Gastroesophageal sphincter (tissue), 3 donors: ENCODE results near the gene FBXO31.

Experiments
- POLR2A ChIP-seq, 2 donors: fragments of 450-650 bp; IDR thresholded peaks; one replicate each; pipeline ENCODE4 v1.6.1; 2017; ENCODE audit warnings: antibody characterized with exemption in 2 of 2, mild to moderate bottlenecking in 2 of 2, moderate library complexity in 1 of 2
- TF ChIP-seq, protein P1 (sequence below), 4 experiments: fragments of 200-600 bp in 2 of 4; fragments of 450-650 bp in 2 of 4; sonication (generic) in 1 of 4; IDR thresholded peaks; one replicate each; pipeline ENCODE4 v1.5.1; 2017 to 2019; ENCODE audit warnings: antibody characterized with exemption in 4 of 4, mild to moderate bottlenecking in 2 of 4, moderate library complexity in 2 of 4

DNA sequence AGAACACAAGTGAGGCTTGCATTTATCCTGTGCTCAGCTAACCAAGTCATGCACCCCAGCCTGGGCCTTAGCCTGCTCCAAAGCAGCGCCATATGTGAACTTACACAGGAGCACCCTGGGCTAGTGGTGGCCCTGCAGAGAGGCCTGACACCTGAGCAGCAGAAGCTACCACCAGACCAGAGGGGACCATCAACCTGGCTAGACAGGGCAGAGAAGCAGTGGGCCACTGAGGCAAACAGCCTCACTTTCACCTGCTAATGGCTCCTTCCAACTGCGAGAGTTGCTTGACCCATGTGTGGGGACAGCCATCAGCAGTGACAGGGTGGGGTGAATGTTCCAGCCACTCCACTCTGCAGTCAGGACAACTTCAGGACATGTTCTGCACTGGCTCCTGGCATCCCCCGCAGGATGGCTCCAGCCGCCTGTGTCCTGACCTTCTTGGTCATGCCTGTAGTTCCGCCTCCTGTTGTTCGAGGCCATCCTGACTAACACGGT lies 63.5 kb downstream of the FBXO31 start:
- TF ChIP-seq, protein P1, sequence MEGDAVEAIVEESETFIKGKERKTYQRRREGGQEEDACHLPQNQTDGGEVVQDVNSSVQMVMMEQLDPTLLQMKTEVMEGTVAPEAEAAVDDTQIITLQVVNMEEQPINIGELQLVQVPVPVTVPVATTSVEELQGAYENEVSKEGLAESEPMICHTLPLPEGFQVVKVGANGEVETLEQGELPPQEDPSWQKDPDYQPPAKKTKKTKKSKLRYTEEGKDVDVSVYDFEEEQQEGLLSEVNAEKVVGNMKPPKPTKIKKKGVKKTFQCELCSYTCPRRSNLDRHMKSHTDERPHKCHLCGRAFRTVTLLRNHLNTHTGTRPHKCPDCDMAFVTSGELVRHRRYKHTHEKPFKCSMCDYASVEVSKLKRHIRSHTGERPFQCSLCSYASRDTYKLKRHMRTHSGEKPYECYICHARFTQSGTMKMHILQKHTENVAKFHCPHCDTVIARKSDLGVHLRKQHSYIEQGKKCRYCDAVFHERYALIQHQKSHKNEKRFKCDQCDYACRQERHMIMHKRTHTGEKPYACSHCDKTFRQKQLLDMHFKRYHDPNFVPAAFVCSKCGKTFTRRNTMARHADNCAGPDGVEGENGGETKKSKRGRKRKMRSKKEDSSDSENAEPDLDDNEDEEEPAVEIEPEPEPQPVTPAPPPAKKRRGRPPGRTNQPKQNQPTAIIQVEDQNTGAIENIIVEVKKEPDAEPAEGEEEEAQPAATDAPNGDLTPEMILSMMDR (IDR thresholded peaks at IDR 0.05): no peak
- no peak for TF ChIP-seq POLR2A (IDR thresholded peaks at IDR 0.05)
